IMR-90 (cell line): Measurements from ENCODE around the gene SDK1. TPM values are rescaled to one million over a fixed set of nuclear protein-coding genes. Genes with fewer than 3 reads are reported as not detected.

Source experiments
- ATAC-seq: fragments of 200-7000 bp; cut with Tn5 transposase; 2 replicates; pipeline ENCODE4 v1.9.1; 2020; ENCODE audit warnings: low read depth, mild to moderate bottlenecking, moderate library complexity
- BruUV-seq: library from RNA; stranded (reverse); fragments of 400-500 nt; replicated peaks from 2 replicates; lab custom pipeline; 2021; lab: Mats Ljungman, UMichigan
- CTCF ChIA-PET: fragments of 300-600 bp; formaldehyde crosslinking; extraction: SDS; loops from one replicate; lab custom pipeline; 2021; ENCODE audit warnings: antibody characterized with exemption; lab: Yijun Ruan, JAX
- POLR2A ChIA-PET: fragments of 300-600 bp; sonication (Branson Sonifier 250); formaldehyde crosslinking; loops from one replicate; lab custom pipeline; 2022; ENCODE audit warnings: antibody characterized with exemption; ENCODE audit not compliant: unreplicated experiment; lab: Charles Lee
- DNase-seq: peaks from one replicate; pipeline ENCODE4 v3.0.0; 2013
- H2AFZ ChIP-seq: replicated peaks from 2 replicates; pipeline ENCODE3; 2013; ENCODE audit warnings: low read length, mild to moderate bottlenecking; ENCODE audit not compliant: poor library complexity
- H2AK5ac ChIP-seq: 2 replicates; pipeline ENCODE4 v1.6.1; 2013; ENCODE audit warnings: low read depth, low read length, inconsistent platforms
- H2AK9ac ChIP-seq: replicated peaks from 2 replicates; pipeline ENCODE3; 2013; ENCODE audit warnings: mild to moderate bottlenecking, low read depth, low read length, moderate library complexity; ENCODE audit not compliant: poor library complexity
- H2BK120ac ChIP-seq: 2 replicates; pipeline ENCODE4 v1.6.1; 2013; ENCODE audit warnings: low read depth, low read length, inconsistent platforms
- H2BK15ac ChIP-seq: 3 replicates; pipeline ENCODE4 v1.6.1; 2013; ENCODE audit warnings: low read depth, low read length, inconsistent platforms
- H2BK20ac ChIP-seq: 2 replicates; pipeline ENCODE4 v1.6.1; 2013; ENCODE audit warnings: low read depth, mild to moderate bottlenecking, inconsistent platforms, low read length, moderate library complexity
- H2BK5ac ChIP-seq: 2 replicates; pipeline ENCODE4 v1.6.1; 2013; ENCODE audit warnings: mild to moderate bottlenecking, low read depth, low read length, inconsistent platforms; ENCODE audit not compliant: poor library complexity, severe bottlenecking
- H3K14ac ChIP-seq: replicated peaks from 2 replicates; pipeline ENCODE4 v1.6.1; 2013; ENCODE audit warnings: low read depth, low read length, inconsistent platforms
- H3K18ac ChIP-seq: 2 replicates; pipeline ENCODE4 v1.6.1; 2013; ENCODE audit warnings: low read depth, low read length, control low read depth
- H3K23ac ChIP-seq: 2 replicates; pipeline ENCODE4 v1.6.1; 2013; ENCODE audit warnings: low read depth, low read length, inconsistent platforms
- H3K27ac ChIP-seq: 2 replicates; pipeline ENCODE4 v1.5.1; 2013; ENCODE audit warnings: mild to moderate bottlenecking, control low read depth, low read length; ENCODE audit not compliant: insufficient read depth
- H3K27me3 ChIP-seq: 2 replicates; pipeline ENCODE4 v1.6.1; 2013; ENCODE audit warnings: low read length; ENCODE audit not compliant: control insufficient read depth, insufficient read depth
- H3K36me3 ChIP-seq: 2 replicates; pipeline ENCODE4 v1.6.1; 2013; ENCODE audit warnings: low read length, mixed read lengths; ENCODE audit not compliant: control insufficient read depth, insufficient read depth
- H3K4ac ChIP-seq: 2 replicates; pipeline ENCODE4 v1.6.1; 2013; ENCODE audit warnings: low read depth, low read length, inconsistent platforms
- H3K4me1 ChIP-seq: 2 replicates; pipeline ENCODE4 v1.6.1; 2013; ENCODE audit warnings: low read length, mixed read lengths; ENCODE audit not compliant: control insufficient read depth, insufficient read depth
- H3K4me2 ChIP-seq: 2 replicates; pipeline ENCODE4 v1.6.1; 2013; ENCODE audit warnings: low read depth, mild to moderate bottlenecking, control low read depth, low read length, moderate library complexity
- H3K4me3 ChIP-seq: 2 replicates; pipeline ENCODE4 v1.5.1; 2013; ENCODE audit warnings: low read depth, mild to moderate bottlenecking, control low read depth, low read length, moderate library complexity; ENCODE audit not compliant: insufficient read depth
- H3K56ac ChIP-seq: 2 replicates; pipeline ENCODE4 v1.6.1; 2013; ENCODE audit warnings: low read length, inconsistent platforms; ENCODE audit not compliant: insufficient read depth; ENCODE audit errors: extremely low read depth
- H3K79me1 ChIP-seq, 2 experiments: 2 replicates each; pipeline ENCODE4 v1.6.1; 2013; ENCODE audit warnings: low read length in 2 of 2, inconsistent platforms in 1 of 2, low read depth in 1 of 2
- H3K9ac ChIP-seq: 2 replicates; pipeline ENCODE4 v1.6.1; 2013; ENCODE audit warnings: low read depth, low read length, control low read depth
- H3K9me1 ChIP-seq: 2 replicates; pipeline ENCODE4 v1.6.1; 2013; ENCODE audit warnings: low read length, inconsistent platforms; ENCODE audit not compliant: insufficient read depth
- H3K9me3 ChIP-seq: 2 replicates; pipeline ENCODE4 v1.6.1; 2013; ENCODE audit warnings: low read length; ENCODE audit not compliant: control insufficient read depth, insufficient read depth
- H4K20me1 ChIP-seq: 2 replicates; pipeline ENCODE4 v1.6.1; 2013; ENCODE audit warnings: low read length, inconsistent platforms; ENCODE audit not compliant: insufficient read depth
- H4K5ac ChIP-seq: 2 replicates; pipeline ENCODE4 v1.6.1; 2013; ENCODE audit warnings: mild to moderate bottlenecking, low read depth, low read length, control low read depth
- H4K8ac ChIP-seq, 2 experiments: 2 replicates each; pipeline ENCODE4 v1.6.1; 2013; ENCODE audit warnings: low read depth in 2 of 2, low read length in 2 of 2, control low read depth in 1 of 2, inconsistent platforms in 1 of 2
- H4K91ac ChIP-seq: 2 replicates; pipeline ENCODE4 v1.6.1; 2013; ENCODE audit warnings: low read depth, low read length, inconsistent platforms; ENCODE audit not compliant: insufficient read depth
- BHLHE40 ChIP-seq: fragments of 150-350 bp; IDR thresholded peaks from 2 replicates; pipeline ENCODE4 v1.6.1; 2016; ENCODE audit warnings: mild to moderate bottlenecking, low read depth, low read length
- CEBPB ChIP-seq: IDR thresholded peaks from 2 replicates; pipeline ENCODE4 v1.6.1; 2012; ENCODE audit warnings: low read depth, low read length, improper control_type of control experiment
- CHD1 ChIP-seq: IDR thresholded peaks from 2 replicates; pipeline ENCODE4 v1.6.1; 2012; ENCODE audit warnings: low read depth, low read length, improper control_type of control experiment
- CTCF ChIP-seq: conservative IDR thresholded peaks from 2 replicates; pipeline ENCODE4 v1.5.1; 2012; ENCODE audit warnings: mild to moderate bottlenecking, low read depth, low read length, improper control_type of control experiment
- ELK1 ChIP-seq: fragments of 150-350 bp; IDR thresholded peaks from 2 replicates; pipeline ENCODE4 v1.6.1; 2016; ENCODE audit warnings: low read depth, mild to moderate bottlenecking, low read length, moderate library complexity, borderline replicate concordance
- FOS ChIP-seq: fragments of 150-350 bp; IDR thresholded peaks from 2 replicates; pipeline ENCODE4 v1.6.1; 2016; ENCODE audit warnings: low read depth, low read length
- MAFK ChIP-seq: IDR thresholded peaks from 2 replicates; pipeline ENCODE4 v1.6.1; 2012; ENCODE audit warnings: low read depth, low read length, improper control_type of control experiment
- MAZ ChIP-seq: IDR thresholded peaks from 2 replicates; pipeline ENCODE4 v1.6.1; 2012; ENCODE audit warnings: low read depth, mild to moderate bottlenecking, low read length, improper control_type of control experiment, moderate library complexity, borderline replicate concordance
- MXI1 ChIP-seq: IDR thresholded peaks from 2 replicates; pipeline ENCODE4 v1.6.1; 2012; ENCODE audit warnings: low read depth, mild to moderate bottlenecking, low read length, moderate library complexity, borderline replicate concordance
- NFE2L2 ChIP-seq: fragments of 150-350 bp; IDR thresholded peaks from 2 replicates; pipeline ENCODE4 v1.6.1; 2016; ENCODE audit warnings: low read depth, mild to moderate bottlenecking, low read length
- POLR2A ChIP-seq: IDR thresholded peaks from 2 replicates; pipeline ENCODE4 v1.6.1; 2012; ENCODE audit warnings: mild to moderate bottlenecking, low read depth, low read length
- RAD21 ChIP-seq: IDR thresholded peaks from 2 replicates; pipeline ENCODE4 v1.6.1; 2012; ENCODE audit warnings: low read length, improper control_type of control experiment
- RFX5 ChIP-seq: IDR thresholded peaks from 2 replicates; pipeline ENCODE4 v1.8.0; 2012; ENCODE audit warnings: low read depth, mild to moderate bottlenecking, low read length, moderate library complexity
- SMC3 ChIP-seq: fragments of 150-350 bp; IDR thresholded peaks from 2 replicates; pipeline ENCODE4 v1.6.1; 2016; ENCODE audit warnings: low read depth, mild to moderate bottlenecking, antibody characterized with exemption, low read length, moderate library complexity
- WGBS, 2 experiments: methylation state at CpG; one replicate each; pipeline versions ENCODE4 v1.1.5 to v1.1.7; 2013; ENCODE audit warnings: missing lambda C conversion rate in 2 of 2; ENCODE audit not compliant: insufficient read length in 1 of 2; ENCODE audit errors: extremely low coverage in 2 of 2; 5-methylcytosine and 5-hydroxymethylcytosine counted together
- dilution Hi-C: fragments of 300-500 bp; cut with HindIII; formaldehyde crosslinking; loops from one replicate; pipeline ENCODE4 v1.14.3; 2018; ENCODE audit warnings: low sequenced_read_pairs; ENCODE audit not compliant: unreplicated experiment
- in situ Hi-C: fragments of 300-500 bp; cut with MboI; formaldehyde crosslinking; loops from 3 replicates; pipeline ENCODE4 v1.14.3; 2019; ENCODE audit warnings: low sequenced_read_pairs, inconsistent platforms, mixed read lengths
- intact Hi-C: fragments of 100-400 bp; cut with micrococcal nuclease; formaldehyde crosslinking; loops from 2 replicates; pipeline ENCODE4 v1.10.0; 2022
- polyA plus RNA-seq, 3 experiments: library from polyadenylated mRNA; depleted of rRNA; stranded (reverse); fragments of >200 nt; gene quantifications; 2 replicates each; pipeline ENCODE4 v1.2.3, GENCODE V29; 2012; ENCODE audit warnings: low replicate concordance in 1 of 3
- total RNA-seq: library from RNA; depleted of rRNA; stranded (reverse); fragments of >200 nt; gene quantifications from 2 replicates; pipeline ENCODE4 v1.2.3, GENCODE V29; 2012
- TF ChIP-seq, protein P1 (sequence below): fragments of 150-350 bp; IDR thresholded peaks from 2 replicates; pipeline ENCODE4 v1.6.1; 2017; ENCODE audit warnings: mild to moderate bottlenecking, antibody characterized with exemption, low read length, low read depth

The SDK1 gene
- total and polyA plus RNA-seq, 2 of the 4 experiments (the other 2 are of a cell fraction): 1.5 to 1.6 TPM

DNA sequence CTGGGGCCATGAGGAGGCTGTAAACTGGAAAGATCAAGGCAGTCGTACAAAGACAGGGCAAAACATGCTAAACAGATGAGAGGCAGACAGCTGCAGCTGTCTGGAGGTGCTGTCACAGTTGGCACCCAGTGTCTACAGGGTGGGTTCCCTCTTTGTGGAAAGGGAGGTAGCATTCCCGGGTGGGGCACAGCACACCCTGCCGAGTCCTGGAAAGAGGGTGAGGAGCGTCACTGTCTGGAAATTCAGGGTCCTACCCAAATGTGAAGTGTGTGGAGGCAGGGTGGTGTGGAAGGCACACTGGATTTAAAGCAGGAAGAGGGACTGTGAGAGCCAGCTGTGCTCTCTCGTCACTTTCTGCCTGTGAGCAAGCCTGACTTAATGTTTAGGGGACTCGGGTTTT is 356.2 kb downstream of the SDK1 start:
- Histone ChIP-seq H4K5ac (no peak overlapping the region), H3K4me3 (no peak overlapping the region), H3K36me3 (no peaks in the 10 kb centered on the region), H2BK120ac (no peak overlapping the region), H3K14ac (no peak overlapping the region), H3K27me3 (no peaks in the 10 kb centered on the region), H3K9ac (no peak overlapping the region), H3K18ac (no peak overlapping the region), H2AFZ (no peak overlapping the region), H3K79me1 (no peaks in the 10 kb centered on the region), H2BK5ac (no peak overlapping the region), H4K20me1 (no peaks in the 10 kb centered on the region), H3K9me3 (peaks cover 2% of the 10 kb centered on the region; the same call in 1 of the 2 replicates), H3K27ac (no peak overlapping the region), H4K8ac (no peak overlapping the region), H3K4me1 (no peaks in the 10 kb centered on the region), H2BK15ac (no peak overlapping the region), H4K91ac (no peak overlapping the region), H3K9me1 (no peaks in the 10 kb centered on the region), H2BK20ac (no peak overlapping the region), H3K56ac (no peak overlapping the region), H3K4me2 (no peak overlapping the region), H2AK5ac (no peak overlapping the region), H3K23ac (no peak overlapping the region), H2AK9ac (peak overlapping the region; percentile 50), H3K4ac (no peak overlapping the region)
- DNase-seq (no peak), ATAC-seq (no peak)
- ChIA-PET POLR2A (no interaction called here), CTCF (no interaction called here)
- intact Hi-C loops: no loop called here
- WGBS, 2 experiments: 60% methylated on average over 1 of the region's 6 CpGs; no CpG with 5 or more reads in 1 of the 2 experiments
- dilution Hi-C loops: no loop called here
- no TSS peak for BruUV-seq
- no peak for TF ChIP-seq FOS
- no peak for TF ChIP-seq MAZ
- TF ChIP-seq CTCF: no peak
- no peak for TF ChIP-seq RAD21
- TF ChIP-seq NFE2L2: no peak
- no peak for TF ChIP-seq SMC3
- no peak for TF ChIP-seq MXI1
- no peak for TF ChIP-seq CEBPB
- no peak for TF ChIP-seq RFX5
- no peak for TF ChIP-seq CHD1
- no peak for TF ChIP-seq ELK1
- TF ChIP-seq, protein P1, sequence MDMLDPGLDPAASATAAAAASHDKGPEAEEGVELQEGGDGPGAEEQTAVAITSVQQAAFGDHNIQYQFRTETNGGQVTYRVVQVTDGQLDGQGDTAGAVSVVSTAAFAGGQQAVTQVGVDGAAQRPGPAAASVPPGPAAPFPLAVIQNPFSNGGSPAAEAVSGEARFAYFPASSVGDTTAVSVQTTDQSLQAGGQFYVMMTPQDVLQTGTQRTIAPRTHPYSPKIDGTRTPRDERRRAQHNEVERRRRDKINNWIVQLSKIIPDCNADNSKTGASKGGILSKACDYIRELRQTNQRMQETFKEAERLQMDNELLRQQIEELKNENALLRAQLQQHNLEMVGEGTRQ: no peak
- no peak for TF ChIP-seq MAFK
- TF ChIP-seq POLR2A: no peak
- no peak for TF ChIP-seq BHLHE40
- in situ Hi-C loops: no loop called here
